Suprapubic skin (tissue), 3 donors: ENCODE data around the gene DHX15.

Experiments used
- CTCF ChIP-seq, 2 donors: fragments of 200-600 bp in 1 of 2; fragments of 450-650 bp in 1 of 2; sonication (generic) in 1 of 2; IDR thresholded peaks; one replicate each; pipeline ENCODE4 v1.5.1; 2016 to 2019; ENCODE audit warnings: antibody characterized with exemption in 2 of 2, mild to moderate bottlenecking in 1 of 2, moderate library complexity in 1 of 2
- EP300 ChIP-seq: sonication (generic); formaldehyde crosslinking; IDR thresholded peaks from one replicate; pipeline ENCODE4 v1.6.1; 2017; ENCODE audit warnings: antibody characterized with exemption
- POLR2A ChIP-seq, 2 donors: fragments of 450-650 bp; IDR thresholded peaks; one replicate each; pipeline ENCODE4 v1.6.1; 2017; ENCODE audit warnings: antibody characterized with exemption in 2 of 2, mild to moderate bottlenecking in 2 of 2, moderate library complexity in 2 of 2

- TF ChIP-seq CTCF (IDR thresholded peaks at IDR 0.05) (no peak), POLR2A (IDR thresholded peaks at IDR 0.05) (no peak), EP300 (no peak)
Observed at GRCh38 chr4:24559889-24560288, 24.5 kb downstream of the DHX15 start.
